ENCODE results near the gene SLC22A1. TPM values are rescaled to one million over a fixed set of nuclear protein-coding genes. Genes with fewer than 3 reads are reported as not detected.

Gene SLC22A1
- polyA plus RNA-seq, 1 of the 3 experiments (the other 2 are of a cell fraction) = 0.20 TPM

- no peaks in the 10 kb centered on the region for H3K79me2 ChIP-seq (ENCODE audit: insufficient read depth)
- H4K20me1 ChIP-seq (ENCODE audit: insufficient read depth) = no peaks in the 10 kb centered on the region
- no peak overlapping the region for H3K4me3 ChIP-seq (ENCODE audit: low read depth in 2 of 2, low read length in 1 of 2)
- H3K27me3 ChIP-seq (ENCODE audit: insufficient read depth) = no peaks in the 10 kb centered on the region
- no peaks in the 10 kb centered on the region for H3K9me3 ChIP-seq
- peaks cover 0 to 4% of the 10 kb centered on the region in 2 experiments; a peak in 1 of 4 replicates for H3K4me1 ChIP-seq (ENCODE audit: control insufficient read depth in 1 of 2, insufficient read depth in 2 of 2, low read depth in 1 of 2, low read length in 1 of 2)
- no peak overlapping the region for H3K4me2 ChIP-seq
- no peak for TF ChIP-seq SMC3 (IDR thresholded peaks at IDR 0.05; ENCODE audit: low read depth, low read length)
- TF ChIP-seq, protein P1, sequence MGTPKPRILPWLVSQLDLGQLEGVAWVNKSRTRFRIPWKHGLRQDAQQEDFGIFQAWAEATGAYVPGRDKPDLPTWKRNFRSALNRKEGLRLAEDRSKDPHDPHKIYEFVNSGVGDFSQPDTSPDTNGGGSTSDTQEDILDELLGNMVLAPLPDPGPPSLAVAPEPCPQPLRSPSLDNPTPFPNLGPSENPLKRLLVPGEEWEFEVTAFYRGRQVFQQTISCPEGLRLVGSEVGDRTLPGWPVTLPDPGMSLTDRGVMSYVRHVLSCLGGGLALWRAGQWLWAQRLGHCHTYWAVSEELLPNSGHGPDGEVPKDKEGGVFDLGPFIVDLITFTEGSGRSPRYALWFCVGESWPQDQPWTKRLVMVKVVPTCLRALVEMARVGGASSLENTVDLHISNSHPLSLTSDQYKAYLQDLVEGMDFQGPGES (IDR thresholded peaks at IDR 0.05; ENCODE audit: low read depth, low read length) = no peak
- TF ChIP-seq SIN3A (IDR thresholded peaks at IDR 0.05; ENCODE audit: borderline replicate concordance, low read depth, low read length) = no peak
- no peak for TF ChIP-seq YY1 (IDR thresholded peaks at IDR 0.05; ENCODE audit: low read depth)
- no peak for TF ChIP-seq ZBTB33 (IDR thresholded peaks at IDR 0.05; ENCODE audit: borderline replicate concordance, low read depth)
- no peak for TF ChIP-seq FOXJ3 (CRISPR knock-in tag; IDR thresholded peaks at IDR 0.05)
- TF ChIP-seq, protein P2, sequence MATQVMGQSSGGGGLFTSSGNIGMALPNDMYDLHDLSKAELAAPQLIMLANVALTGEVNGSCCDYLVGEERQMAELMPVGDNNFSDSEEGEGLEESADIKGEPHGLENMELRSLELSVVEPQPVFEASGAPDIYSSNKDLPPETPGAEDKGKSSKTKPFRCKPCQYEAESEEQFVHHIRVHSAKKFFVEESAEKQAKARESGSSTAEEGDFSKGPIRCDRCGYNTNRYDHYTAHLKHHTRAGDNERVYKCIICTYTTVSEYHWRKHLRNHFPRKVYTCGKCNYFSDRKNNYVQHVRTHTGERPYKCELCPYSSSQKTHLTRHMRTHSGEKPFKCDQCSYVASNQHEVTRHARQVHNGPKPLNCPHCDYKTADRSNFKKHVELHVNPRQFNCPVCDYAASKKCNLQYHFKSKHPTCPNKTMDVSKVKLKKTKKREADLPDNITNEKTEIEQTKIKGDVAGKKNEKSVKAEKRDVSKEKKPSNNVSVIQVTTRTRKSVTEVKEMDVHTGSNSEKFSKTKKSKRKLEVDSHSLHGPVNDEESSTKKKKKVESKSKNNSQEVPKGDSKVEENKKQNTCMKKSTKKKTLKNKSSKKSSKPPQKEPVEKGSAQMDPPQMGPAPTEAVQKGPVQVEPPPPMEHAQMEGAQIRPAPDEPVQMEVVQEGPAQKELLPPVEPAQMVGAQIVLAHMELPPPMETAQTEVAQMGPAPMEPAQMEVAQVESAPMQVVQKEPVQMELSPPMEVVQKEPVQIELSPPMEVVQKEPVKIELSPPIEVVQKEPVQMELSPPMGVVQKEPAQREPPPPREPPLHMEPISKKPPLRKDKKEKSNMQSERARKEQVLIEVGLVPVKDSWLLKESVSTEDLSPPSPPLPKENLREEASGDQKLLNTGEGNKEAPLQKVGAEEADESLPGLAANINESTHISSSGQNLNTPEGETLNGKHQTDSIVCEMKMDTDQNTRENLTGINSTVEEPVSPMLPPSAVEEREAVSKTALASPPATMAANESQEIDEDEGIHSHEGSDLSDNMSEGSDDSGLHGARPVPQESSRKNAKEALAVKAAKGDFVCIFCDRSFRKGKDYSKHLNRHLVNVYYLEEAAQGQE (IDR thresholded peaks at IDR 0.05; ENCODE audit: low read depth, low read length) = no peak
- ChIA-PET POLR2A (no interaction called here), CTCF (no interaction called here)
- H3K36me3 ChIP-seq (replicated peaks in 1 of 2; ENCODE audit: control insufficient read depth in 1 of 2, insufficient read depth in 2 of 2, low read length in 1 of 2) = no peaks in the 10 kb centered on the region
- H3K27ac ChIP-seq (ENCODE audit: low read depth in 2 of 2, low read length in 1 of 2) = no peak overlapping the region
- H2AFZ ChIP-seq (ENCODE audit: low read depth) = no peak overlapping the region
- WGBS (ENCODE audit: low lambda C conversion rate) = 50% methylated on average over 3 of the region's 3 CpGs
- H3F3A ChIP-seq (replicated peaks; ENCODE audit: insufficient read depth) = no peaks in the 10 kb centered on the region
- H3K9ac ChIP-seq = no peak overlapping the region
- DNase-seq = no peak
- H3K9me2 ChIP-seq = no peaks in the 10 kb centered on the region
Measured at GRCh38 chr6:160115421-160115820, 6.2 kb upstream of the SLC22A1 start.

- H3K36me3 ChIP-seq (replicated peaks in 1 of 2; ENCODE audit: control insufficient read depth in 1 of 2, insufficient read depth in 2 of 2, low read length in 1 of 2) = no peaks in the 10 kb centered on the region
- peaks cover 0 to 4% of the 10 kb centered on the region in 2 experiments; a peak in 1 of 4 replicates for H3K4me1 ChIP-seq (ENCODE audit: control insufficient read depth in 1 of 2, insufficient read depth in 2 of 2, low read depth in 1 of 2, low read length in 1 of 2)
- WGBS (ENCODE audit: low lambda C conversion rate) = no CpG with 5 or more reads among the region's 2 CpGs
- TF ChIP-seq, protein P2 (IDR thresholded peaks at IDR 0.05; ENCODE audit: low read depth, low read length) = no peak
- no peak for TF ChIP-seq NRF1 (IDR thresholded peaks at IDR 0.05; ENCODE audit: low read depth, low read length)
- POLR2A ChIA-PET = no interaction called here
- H2AFZ ChIP-seq (ENCODE audit: low read depth) = no peak overlapping the region
- H3K9ac ChIP-seq = no peak overlapping the region
- CTCF ChIA-PET = interaction anchor here (0.8 kb wide), 1 partner anchor 22 kb away, joined by 3 read pairs; no protein-coding TSS in a partner anchor
- H3K27me3 ChIP-seq (ENCODE audit: insufficient read depth) = no peaks in the 10 kb centered on the region
- H3K9me2 ChIP-seq = no peaks in the 10 kb centered on the region
- H3K4me2 ChIP-seq = no peak overlapping the region
- no peaks in the 10 kb centered on the region for H3K79me2 ChIP-seq (ENCODE audit: insufficient read depth)
- H3K4me3 ChIP-seq (ENCODE audit: low read depth in 2 of 2, low read length in 1 of 2) = no peak overlapping the region
- H3K9me3 ChIP-seq = no peaks in the 10 kb centered on the region
- no peak for DNase-seq
- no peaks in the 10 kb centered on the region for H4K20me1 ChIP-seq (ENCODE audit: insufficient read depth)
- no peaks in the 10 kb centered on the region for H3F3A ChIP-seq (replicated peaks; ENCODE audit: insufficient read depth)
- no peak overlapping the region for H3K27ac ChIP-seq (ENCODE audit: low read depth in 2 of 2, low read length in 1 of 2)
Measured at GRCh38 chr6:160116411-160116810, 5.2 kb upstream of the SLC22A1 start.
